Measurements from ENCODE around the gene PRPF31.

GRCh38 chr19:54077334-54077733 is 38.2 kb upstream of the PRPF31 start:
- TF ChIP-seq CTCF (IDR thresholded peaks at IDR 0.05) (no peak), POLR2A (IDR thresholded peaks at IDR 0.05) (no peak)
